GM18867 (cell line): ENCODE measurements around the gene IL7R.
"Not testable (repeated sequence)": the region's sequence is repeated elsewhere in the genome, so short reads cannot be mapped to it uniquely, and the experiment has no call there.

Experiments
- ATAC-seq: cut with Tn5 transposase; IDR thresholded peaks from one replicate; pipeline ENCODE4 v1.9.1; 2021; ENCODE audit warnings: mild to moderate bottlenecking, moderate library complexity; ENCODE audit not compliant: unreplicated experiment

IL7R gene

DNA sequence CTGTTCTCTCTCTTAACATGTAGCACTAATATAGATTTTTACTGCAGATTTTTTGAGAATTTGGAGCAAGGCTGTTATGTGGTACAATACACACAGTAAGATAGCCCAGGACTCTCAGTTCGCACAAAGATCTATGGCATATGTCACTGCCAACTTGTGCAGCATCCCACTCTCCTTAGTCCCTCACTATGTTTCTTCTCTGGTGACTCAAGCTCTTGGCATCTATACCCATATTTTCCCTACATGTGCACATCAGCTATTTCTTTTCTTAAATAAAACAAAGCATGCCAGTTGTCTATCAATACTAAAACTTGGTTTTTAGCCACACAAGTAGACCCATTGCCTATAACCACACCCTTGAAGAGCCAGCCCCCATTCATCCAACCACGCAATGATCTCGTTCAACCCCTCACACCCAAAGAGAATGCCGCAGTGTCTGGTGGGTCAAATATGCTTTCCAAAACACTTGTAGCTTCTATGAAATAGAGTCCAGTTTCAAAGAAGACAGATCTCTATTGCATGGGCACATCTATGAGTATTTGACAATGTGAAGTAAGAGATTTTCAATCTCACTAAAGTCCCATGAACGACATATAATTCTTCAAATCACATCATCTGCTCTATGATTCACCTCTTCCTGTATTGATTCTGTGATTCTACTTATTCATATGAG is 18.2 kb upstream of the IL7R start:
- no peak for ATAC-seq

DNA sequence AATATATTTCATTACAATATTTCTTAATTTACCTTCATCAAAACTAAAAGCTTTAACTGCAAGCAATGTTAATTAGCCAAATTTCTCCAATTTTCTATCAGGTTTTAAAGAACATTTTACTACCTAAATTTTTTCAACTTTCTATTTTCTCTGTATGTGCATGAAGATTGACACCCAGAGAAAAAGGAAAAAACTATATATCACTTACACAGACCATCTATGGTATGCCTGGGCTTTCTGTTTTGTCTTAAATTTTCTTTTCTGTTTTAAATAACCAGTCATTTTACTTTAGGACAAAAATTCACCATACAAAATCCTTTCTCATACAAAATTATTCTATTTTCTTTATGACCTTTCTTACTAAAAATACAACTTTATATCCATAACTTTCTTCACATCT is 13.8 kb upstream of the IL7R start:
- no peak for ATAC-seq

DNA sequence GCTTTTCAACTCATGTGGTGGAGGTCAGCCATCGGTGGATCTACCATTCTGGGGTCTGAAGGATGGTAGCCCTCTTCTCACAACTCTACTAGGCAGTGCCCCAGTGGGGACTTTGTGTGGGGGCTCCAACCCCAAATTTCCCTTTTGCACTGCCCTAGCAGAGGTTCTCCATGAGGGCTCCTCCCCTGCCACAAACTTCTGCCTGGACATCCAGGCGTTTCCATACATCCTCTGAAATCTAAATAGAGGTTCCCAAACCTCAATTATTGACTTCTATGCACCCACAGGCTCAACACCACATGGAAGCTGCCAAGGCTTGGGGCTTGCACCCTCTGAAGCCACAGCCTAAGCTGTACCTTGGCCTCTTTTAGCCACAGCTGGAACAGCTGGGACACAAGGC is 11.2 kb upstream of the IL7R start:
- not testable (repeated sequence) for ATAC-seq

DNA sequence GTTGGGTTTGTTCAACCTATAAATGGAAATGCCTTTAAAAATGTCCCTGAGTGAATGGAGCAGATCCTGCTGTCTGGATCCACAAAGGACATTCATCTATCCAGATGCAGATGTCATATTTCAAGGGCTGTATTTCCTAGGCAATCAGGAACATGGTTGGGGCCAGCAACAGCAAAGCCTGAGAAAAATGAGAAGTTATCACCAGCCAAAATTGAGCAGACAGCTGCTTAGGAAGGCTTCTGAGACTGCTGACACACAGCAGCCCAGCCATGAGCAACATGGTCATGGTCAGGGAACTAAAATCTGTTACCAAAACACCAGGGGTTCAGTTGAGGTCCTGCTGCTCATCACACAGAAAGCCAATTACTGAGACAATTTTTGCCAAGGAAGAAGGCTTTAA is 9.2 kb upstream of the IL7R start:
- no peak for ATAC-seq

DNA sequence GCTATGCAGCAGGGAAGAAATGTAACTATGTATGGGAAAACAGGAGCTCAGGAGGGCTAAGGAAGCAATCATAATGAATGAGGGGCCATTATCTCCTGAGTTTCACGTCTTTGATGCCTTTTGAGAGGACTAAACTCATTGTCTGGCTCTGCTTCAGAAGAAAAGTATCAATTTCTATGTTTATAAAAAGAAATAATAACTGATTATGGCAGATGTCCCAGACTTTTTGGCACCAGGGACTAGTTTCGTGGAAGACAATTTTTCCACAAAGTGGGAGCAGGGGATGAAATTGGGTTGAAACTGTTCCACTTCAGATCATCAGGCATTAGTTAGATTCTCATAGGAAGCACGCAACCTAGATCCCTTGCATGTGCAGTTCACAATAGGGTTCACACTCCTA is 8.7 kb upstream of the IL7R start:
- ATAC-seq: no peak

DNA sequence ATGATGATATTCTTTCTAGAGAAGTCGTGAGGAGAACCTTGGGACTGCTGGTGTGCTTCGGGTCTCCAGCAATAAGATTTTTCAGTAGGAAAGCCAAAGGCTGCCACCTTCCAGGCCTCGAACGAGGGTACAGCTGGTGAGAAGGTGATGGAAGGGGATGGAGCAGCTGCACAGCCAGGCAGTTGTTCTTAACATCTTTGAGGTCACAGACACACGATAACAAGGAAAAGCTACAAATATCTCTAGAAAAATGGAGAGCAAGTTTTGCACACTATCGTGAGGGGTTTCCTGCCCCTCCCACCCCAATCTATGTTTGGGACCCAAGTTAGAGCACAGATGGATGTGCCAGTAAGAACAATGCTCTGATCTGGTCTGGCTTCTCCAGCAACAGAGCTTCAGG is 6.8 kb upstream of the IL7R start:
- no peak for ATAC-seq

DNA sequence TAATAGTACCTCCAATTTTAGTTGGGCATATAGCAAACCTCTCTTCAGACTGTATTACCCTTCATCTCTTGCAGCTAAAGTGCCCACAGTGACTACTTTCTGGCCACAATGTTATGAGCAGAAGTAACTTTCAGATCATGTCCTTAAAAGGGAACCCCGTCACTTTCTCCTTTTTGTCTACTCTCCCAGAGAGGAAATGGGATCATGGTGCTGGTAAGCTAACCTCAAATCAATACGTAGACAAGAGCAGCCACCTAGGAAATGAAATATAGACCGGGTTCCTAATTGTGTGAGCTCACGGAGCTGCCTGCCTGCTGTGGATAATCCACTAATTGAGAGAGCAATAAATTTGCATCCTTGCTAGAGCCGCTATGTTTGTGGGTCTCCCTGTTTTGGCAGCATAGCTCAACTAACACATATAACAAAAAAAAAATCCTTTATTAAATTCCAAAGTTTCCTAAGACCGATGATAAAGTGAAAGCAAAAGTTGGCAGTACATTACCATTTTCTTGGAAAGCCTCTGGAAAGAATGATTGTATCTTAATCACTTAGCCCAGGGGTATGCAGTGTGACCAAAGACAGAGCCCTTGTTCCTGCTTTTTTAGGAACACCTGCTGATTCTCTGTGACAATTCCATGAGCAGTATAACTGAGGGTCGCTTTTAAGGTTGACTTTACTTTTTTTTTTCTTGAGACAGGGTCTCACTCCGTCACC is 5.6 kb upstream of the IL7R start:
- no peak for ATAC-seq

DNA sequence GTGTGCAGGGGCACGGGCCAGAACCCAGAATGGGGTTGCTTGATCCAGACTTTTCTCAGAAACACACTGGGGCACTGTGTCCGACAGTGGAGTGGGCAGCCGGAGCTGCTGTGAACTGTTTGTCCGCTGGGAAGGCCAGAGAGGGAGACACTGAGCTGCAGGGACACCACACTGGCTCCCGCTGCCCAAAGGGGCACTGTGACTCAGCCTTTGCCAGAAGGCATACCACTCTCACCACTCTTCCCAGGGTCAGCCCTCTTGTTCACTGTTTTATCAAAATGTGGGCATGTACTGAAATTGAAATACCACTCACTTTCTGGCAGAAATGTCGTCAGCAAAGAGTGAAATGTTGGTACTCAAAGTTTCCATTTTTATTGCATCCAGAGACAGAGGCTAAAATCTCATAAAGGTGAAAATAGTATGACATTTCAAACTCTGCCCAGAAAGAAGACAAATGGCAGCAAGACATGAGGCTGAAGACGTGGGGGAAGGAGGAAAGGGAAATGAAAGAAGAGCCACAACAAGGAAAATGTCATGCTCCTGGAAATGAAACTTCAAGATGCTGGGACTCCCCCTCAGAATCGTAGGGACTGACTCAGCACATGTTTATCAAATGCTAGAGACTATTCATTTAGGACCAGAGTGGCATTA is 4.5 kb upstream of the IL7R start:
- ATAC-seq: peak; percentile 54

DNA sequence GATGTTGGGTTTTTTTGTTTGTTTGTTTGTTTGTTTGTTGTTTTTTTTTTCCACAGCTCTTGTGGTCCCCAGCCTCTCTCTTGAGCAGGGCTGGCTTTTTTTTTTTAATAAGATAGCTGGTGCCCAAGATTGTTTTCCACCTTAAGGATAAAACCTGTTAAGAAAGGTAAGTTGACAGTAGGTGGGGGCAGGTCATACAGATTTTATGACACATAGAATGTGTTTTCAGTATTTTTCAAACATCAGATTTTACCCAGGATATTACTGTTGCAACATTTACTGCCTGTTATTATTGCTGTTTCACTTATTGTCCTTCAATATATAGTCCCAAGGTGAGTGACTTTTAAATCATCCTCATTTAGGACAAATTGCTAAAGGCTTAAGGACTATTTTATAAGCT is 3.9 kb upstream of the IL7R start:
- ATAC-seq: no peak

DNA sequence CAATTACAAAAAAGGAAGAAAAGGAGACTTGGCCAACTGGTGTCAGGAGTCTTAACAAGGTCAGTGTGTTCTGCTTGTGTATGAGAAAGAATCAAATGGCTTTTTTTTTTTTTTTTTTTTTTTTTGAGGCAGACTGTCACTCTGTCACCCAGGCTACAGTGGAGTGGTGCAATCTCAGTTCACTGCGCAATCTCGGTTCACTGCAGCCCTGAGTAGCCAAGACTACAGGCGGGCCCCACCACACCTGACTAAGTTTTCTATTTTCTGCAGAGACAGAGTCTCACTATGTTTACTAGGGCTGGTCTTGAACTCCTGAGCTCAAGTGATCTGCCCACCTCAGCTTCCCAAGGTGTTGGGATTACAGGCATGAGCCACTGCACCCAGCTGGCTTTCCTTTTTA is 3.1 kb upstream of the IL7R start:
- ATAC-seq: no peak

DNA sequence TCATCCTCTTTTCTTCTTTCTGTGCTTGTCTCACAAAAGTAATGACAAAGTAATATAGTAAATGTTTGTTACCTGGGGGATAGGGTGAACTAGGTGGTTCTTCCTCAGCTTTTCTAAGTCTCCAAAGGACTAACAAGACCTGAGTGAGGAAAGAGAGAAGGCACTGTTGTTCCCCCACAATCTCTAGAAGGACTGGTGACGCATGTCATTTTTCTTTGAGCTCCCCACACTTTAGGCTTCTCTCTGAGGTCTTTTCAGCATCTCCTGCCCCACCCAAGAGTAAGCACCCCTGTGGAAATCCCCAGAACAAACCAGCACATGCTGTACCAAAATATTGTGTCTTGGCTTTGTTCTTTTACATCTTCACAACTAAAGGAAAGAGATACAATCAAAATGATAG is 2.4 kb upstream of the IL7R start:
- no peak for ATAC-seq

DNA sequence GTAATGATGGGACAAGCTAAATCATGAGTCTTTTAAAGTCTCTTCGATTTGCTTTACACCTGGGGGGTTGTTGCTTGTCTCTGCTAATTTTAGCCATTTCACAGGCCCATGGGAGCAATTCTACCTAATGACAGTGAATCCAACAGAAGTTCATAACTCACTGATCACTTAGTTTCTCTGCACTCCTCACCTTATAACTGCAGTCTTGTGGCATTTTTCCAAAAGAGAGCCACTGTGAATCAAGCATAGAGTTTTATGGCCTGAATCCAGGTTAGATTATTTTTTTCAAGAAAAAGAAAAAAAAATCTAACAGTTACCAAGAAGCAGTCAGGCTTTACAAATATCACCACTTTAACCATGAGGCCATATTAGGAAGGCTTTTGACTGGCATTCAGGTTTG is 1.5 kb upstream of the IL7R start:
- no peak for ATAC-seq

DNA sequence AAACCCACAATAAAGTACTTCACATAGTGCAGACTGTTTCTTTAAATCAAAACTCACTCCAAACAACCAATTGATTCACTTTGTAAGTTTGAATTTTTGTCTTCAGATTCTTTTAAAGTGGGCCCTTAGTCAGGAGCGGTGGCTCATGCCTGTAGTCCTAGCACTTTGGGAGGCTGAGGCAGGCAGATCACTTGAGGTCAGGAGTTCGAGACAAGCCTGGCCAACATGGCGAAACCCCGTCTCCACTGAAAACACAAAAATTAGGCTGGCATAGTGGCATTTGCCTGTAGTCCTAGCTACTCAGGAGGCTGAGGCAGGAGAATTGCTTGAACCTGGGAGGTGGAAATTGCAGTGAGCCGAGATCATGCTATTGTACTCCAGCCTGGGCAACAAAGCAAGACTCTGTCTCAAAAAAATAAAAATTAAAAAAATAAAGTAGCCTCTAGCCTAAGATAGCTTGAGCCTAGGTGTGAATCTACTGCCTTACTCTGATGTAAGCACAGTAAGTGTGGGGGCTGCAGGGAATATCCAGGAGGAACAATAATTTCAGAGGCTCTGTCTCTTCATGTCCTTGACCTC is 416 bp upstream of the IL7R start:
- not testable (repeated sequence) for ATAC-seq

DNA sequence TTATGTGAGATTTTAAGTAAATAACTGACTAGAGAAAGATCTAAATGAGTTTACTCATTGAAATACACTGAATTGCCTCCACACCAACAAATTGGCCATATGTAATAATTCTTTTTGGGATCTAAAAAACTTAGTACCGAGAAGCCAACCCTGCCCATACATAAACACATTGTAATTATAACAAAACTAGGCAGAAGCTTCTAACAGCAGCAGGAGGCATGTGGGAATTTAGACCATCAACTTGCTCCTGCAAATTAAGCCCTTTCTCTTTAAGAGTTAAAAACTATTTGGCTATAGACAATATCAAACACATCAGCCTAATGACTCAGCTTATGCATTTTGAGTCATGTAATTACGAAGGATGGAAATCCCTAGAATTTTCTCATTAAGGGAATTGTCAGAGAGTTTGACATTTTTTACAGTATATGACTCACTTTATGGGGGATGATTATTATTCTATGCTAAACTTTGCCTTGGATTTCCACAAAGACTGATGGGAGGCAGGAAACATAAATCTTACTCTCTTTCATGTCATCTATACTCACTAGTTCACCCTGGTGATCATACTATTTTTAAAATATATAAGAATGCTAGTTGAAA is 1.0 kb downstream of the IL7R start:
- ATAC-seq: no peak

DNA sequence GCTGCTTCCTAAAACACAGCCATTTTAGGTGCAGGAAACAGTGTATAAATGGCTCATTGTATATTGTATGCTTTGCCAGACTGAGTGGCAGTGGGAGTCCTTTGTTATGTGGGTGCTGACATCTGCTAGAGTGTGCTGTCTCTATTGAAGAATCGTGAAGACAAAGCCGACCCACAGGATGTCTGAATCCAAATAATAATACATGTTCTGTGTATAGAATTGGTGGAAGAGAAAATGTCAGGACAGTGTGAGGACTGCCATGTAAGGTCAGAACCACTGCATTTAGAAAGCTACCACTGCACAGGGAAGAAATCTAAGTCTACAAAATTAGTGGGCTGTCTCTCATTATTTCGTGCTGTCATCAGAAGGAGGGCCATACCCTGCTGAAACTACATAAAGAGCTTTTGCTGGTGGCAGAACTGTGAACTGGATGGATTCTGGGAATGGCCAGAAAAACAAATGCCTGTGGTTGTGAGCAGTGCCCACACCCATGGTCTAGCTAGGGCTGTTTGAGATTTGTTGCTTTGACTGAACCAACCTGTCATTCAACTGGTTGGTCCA is 2.5 kb downstream of the IL7R start:
- no peak for ATAC-seq

DNA sequence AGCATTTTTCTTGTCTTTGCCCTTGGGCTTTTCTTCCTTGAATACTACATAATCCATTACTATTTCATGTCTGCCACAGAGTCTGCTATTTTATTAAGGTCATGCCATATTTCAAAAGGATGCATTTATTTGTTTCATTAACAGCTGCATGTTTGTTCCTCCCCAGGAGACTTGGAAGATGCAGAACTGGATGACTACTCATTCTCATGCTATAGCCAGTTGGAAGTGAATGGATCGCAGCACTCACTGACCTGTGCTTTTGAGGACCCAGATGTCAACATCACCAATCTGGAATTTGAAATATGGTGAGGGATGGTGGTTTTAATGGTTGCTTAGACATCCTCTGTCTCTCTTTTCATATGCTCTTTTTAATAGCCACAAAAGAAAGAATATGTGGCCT is 4.0 kb downstream of the IL7R start:
- no peak for ATAC-seq

DNA sequence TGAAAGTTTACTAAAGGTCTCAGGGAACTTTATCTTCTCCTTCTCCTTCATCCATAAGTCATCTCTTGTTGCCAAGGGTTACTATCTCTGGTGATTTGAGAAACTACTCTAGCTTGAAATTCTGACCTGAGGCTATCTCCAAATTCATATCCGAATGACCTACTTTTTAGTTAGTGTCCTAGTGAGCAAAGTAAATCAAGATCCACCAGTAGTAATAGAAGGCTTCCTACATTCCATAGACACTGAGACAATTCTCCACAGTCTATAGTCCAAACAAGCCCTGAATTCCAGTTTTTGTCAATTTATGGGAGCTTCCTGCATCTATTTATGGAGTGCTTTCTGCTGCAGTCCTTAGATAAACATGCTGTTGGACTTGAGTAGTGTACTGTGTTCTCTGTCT is 5.0 kb downstream of the IL7R start:
- ATAC-seq: no peak

DNA sequence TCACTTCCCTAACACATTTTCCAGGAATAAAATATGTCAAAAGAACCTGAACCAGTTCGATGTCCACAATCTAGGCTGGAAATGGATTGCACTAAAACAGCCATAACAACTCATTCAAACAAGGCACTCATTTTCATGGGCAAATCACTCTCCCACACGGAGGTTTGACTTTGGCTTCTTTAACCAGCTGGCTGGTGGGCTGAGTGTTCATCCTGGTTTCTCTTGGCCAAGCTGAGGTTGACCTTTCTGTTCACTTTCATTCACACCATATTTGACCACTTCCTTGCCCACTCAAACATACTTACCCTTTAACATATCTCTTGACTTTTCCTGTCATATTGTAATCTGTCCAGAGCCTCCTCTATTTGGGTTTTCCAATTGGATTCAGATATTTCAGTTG is 5.4 kb downstream of the IL7R start:
- no peak for ATAC-seq

DNA sequence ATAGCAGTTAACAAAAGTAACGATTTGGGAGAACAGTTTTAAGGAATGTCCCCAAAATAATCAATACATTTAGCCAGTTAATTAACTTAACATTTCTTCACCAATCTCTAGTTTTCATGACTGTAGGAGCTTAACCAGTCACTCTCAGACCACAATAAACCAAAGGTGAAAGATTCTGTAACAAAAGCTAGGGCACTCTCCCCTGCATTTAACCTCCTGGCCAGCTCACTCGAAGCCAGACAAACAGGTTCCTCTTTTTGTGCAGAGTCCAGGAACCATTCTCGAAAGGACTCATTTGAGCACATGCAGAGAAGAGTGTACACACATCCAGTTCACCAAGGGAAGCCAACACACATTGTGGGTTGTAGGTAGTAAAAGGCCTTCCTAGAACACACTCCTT is 6.5 kb downstream of the IL7R start:
- ATAC-seq: peak; percentile 90

DNA sequence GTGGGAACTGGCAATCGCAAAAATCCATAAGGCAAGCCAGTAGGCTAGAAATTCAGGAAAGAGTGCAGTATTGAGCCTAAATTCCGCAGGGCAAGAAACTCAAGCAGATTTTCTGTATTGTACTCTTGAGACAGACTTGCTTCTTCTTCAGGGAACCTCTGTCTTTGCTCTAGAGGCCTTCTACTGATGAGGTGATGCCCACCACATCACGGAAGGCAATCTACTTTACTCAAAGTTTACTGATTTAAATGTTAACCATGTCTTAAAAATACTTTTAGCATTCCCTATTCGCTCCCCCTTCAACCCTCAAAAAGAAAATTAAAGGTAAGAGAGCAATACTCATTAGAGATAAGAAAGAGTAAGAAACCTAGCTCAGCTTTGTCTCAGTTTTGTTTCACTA is 11.3 kb downstream of the IL7R start:
- ATAC-seq: no peak

DNA sequence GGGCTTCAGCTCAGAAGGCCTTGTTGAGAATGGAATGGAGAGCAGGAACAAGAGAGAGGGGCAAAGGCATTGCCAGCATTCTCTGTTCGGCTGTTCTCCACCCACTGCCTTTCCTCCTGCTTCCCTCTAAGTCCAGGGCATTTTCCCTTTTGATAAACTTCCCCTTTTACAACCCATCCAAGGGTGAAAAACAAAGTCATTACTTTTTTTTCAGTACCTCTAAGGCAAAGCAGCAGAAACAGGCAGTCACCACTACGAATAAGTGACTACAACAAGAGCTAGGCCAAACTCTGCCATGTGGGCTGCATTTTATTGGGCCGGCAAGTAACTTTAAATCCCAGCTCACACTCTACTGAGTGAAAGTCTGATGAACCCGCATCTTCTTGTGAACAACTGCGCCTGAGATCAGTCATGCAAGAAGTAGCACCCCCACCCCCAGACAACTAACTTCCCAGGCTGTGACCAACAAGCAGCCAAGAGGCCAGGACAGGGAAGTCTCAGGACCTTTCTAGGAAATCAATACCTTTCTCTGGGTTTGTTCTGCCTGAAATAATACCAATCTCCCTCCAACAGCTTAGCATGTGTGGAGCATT is 13.1 kb downstream of the IL7R start:
- no peak for ATAC-seq
